Activated naive CD8-positive, alpha-beta T cell treated with anti-CD3 and anti-CD28 coated beads for 36 hours (primary cell): Measurements from ENCODE around the gene FAM3C. TPM values are rescaled to one million over a fixed set of nuclear protein-coding genes. Genes with fewer than 3 reads are reported as not detected.
"Not testable (repeated sequence)": the region's sequence is repeated elsewhere in the genome, so short reads cannot be mapped to it uniquely, and the experiment has no call there.

Source experiments
- DNase-seq: peaks from one replicate; pipeline ENCODE4 v3.0.0; 2021
- H3K27ac Mint-ChIP-seq: one replicate; pipeline ENCODE4 v1.8.0; 2022; ENCODE audit warnings: mild to moderate bottlenecking, moderate library complexity, mixed read lengths
- H3K27me3 Mint-ChIP-seq: one replicate; pipeline ENCODE4 v1.8.0; 2022; ENCODE audit warnings: mild to moderate bottlenecking, mixed read lengths
- H3K36me3 Mint-ChIP-seq: one replicate; pipeline ENCODE4 v1.8.0; 2021; ENCODE audit warnings: mild to moderate bottlenecking, mixed read lengths
- H3K4me1 Mint-ChIP-seq: one replicate; pipeline ENCODE4 v1.8.0; 2021; ENCODE audit warnings: mixed read lengths
- H3K4me3 Mint-ChIP-seq: one replicate; pipeline ENCODE4 v1.8.0; 2022; ENCODE audit warnings: mild to moderate bottlenecking, moderate library complexity, mixed read lengths
- H3K9me3 Mint-ChIP-seq: one replicate; pipeline ENCODE4 v1.8.0; 2022; ENCODE audit warnings: mixed read lengths
- total RNA-seq, 2 experiments: library from RNA; stranded (reverse); gene quantifications; one replicate each; pipeline ENCODE4 v1.2.3, GENCODE V29; 2021

Gene FAM3C
- total RNA-seq, 2 experiments from 2014 or later, result 25.7 to 27.0 TPM

- Mint-ChIP-seq H3K27ac (no peak overlapping the region), H3K9me3 (no peaks in the 10 kb centered on the region), H3K36me3 (peaks cover 10% of the 10 kb centered on the region)
Measured at GRCh38 chr7:121337398-121337797, 58.7 kb downstream of the FAM3C start.

DNA sequence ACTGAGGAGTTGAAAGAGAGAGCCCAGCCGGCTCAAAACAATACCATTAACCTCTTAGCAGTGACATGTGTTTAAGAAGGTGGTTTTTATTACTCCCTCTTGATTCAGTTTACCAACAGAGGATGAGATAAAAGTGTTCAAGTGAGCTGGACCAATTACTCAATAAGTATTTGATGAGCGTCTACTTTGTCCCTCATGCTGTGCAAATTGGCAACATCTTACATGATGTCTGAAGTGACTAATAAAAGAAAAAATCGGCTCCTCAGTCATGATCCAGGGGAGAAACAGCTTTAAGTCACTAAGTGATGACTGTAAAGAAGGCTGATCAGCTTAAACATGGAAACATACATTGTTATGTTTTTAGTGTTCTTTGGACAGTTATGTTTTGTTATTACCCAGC lies 59.5 kb downstream of the FAM3C start:
- no peaks in the 10 kb centered on the region for H3K9me3 Mint-ChIP-seq
- peaks cover 4% of the 10 kb centered on the region for H3K36me3 Mint-ChIP-seq
- no peak overlapping the region for H3K27ac Mint-ChIP-seq
- no peak for DNase-seq
- H3K27me3 Mint-ChIP-seq, result peaks cover 18% of the 10 kb centered on the region
- no peak overlapping the region for H3K4me3 Mint-ChIP-seq
- no peaks in the 10 kb centered on the region for H3K4me1 Mint-ChIP-seq

More at GRCh38 chr7:121337398-121337797, 58.7 kb downstream of the FAM3C start:
- H3K27me3 Mint-ChIP-seq, result peaks cover 15% of the 10 kb centered on the region
- H3K4me3 Mint-ChIP-seq, result no peak overlapping the region
- no peaks in the 10 kb centered on the region for H3K4me1 Mint-ChIP-seq
- DNase-seq, result no peak

- no peaks in the 10 kb centered on the region for H3K4me1 Mint-ChIP-seq
- H3K27ac Mint-ChIP-seq, result no peak overlapping the region
- no peaks in the 10 kb centered on the region for H3K9me3 Mint-ChIP-seq
- H3K27me3 Mint-ChIP-seq, result peaks cover 32% of the 10 kb centered on the region
- peaks cover 4% of the 10 kb centered on the region for H3K36me3 Mint-ChIP-seq
- no peak for DNase-seq
- H3K4me3 Mint-ChIP-seq, result no peak overlapping the region
Measured at GRCh38 chr7:121334875-121335648, 61.0 kb downstream of the FAM3C start.

GRCh38 chr7:121334376-121334775 lies 61.7 kb downstream of the FAM3C start:
- no peaks in the 10 kb centered on the region for H3K9me3 Mint-ChIP-seq
- no peak overlapping the region for H3K27ac Mint-ChIP-seq
- H3K27me3 Mint-ChIP-seq, result peaks cover 39% of the 10 kb centered on the region
- no peak for DNase-seq
- H3K36me3 Mint-ChIP-seq, result peaks cover 4% of the 10 kb centered on the region
- peaks cover 3% of the 10 kb centered on the region for H3K4me1 Mint-ChIP-seq
- H3K4me3 Mint-ChIP-seq, result no peak overlapping the region

DNA sequence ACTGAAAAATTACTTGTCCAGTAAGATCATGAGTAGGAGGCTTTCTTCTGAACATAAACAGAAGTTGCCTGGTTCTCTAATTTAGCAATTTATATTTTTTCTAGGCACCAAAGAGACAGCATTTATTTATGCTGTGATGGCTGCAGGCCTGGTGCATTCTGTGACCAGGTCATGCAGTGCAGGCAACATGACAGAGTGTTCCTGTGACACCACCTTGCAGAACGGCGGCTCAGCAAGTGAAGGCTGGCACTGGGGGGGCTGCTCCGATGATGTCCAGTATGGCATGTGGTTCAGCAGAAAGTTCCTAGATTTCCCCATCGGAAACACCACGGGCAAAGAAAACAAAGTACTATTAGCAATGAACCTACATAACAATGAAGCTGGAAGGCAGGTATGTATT lies 64.5 kb downstream of the FAM3C start:
- Mint-ChIP-seq H3K4me3 (no peak overlapping the region), H3K9me3 (no peaks in the 10 kb centered on the region), H3K27ac (no peak overlapping the region), H3K36me3 (no peaks in the 10 kb centered on the region), H3K4me1 (peaks cover 16% of the 10 kb centered on the region), H3K27me3 (peaks cover 64% of the 10 kb centered on the region)
- DNase-seq, result no peak

- H3K4me3 Mint-ChIP-seq, result no peak overlapping the region
Measured at GRCh38 chr7:121331048-121331447, 65.1 kb downstream of the FAM3C start.

GRCh38 chr7:121330053-121330833 lies 65.9 kb downstream of the FAM3C start:
- Mint-ChIP-seq H3K27ac (no peak overlapping the region), H3K36me3 (no peaks in the 10 kb centered on the region), H3K9me3 (no peaks in the 10 kb centered on the region), H3K27me3 (peaks cover 74% of the 10 kb centered on the region), H3K4me3 (peak overlapping the region; percentile 53), H3K4me1 (peaks cover 16% of the 10 kb centered on the region)
- DNase-seq, result no peak

More at GRCh38 chr7:121331048-121331447, 65.1 kb downstream of the FAM3C start:
- no peaks in the 10 kb centered on the region for H3K36me3 Mint-ChIP-seq
- DNase-seq, result no peak
- peaks cover 16% of the 10 kb centered on the region for H3K4me1 Mint-ChIP-seq
- H3K27me3 Mint-ChIP-seq, result peaks cover 68% of the 10 kb centered on the region
- H3K9me3 Mint-ChIP-seq, result no peaks in the 10 kb centered on the region
- H3K27ac Mint-ChIP-seq, result no peak overlapping the region

DNA sequence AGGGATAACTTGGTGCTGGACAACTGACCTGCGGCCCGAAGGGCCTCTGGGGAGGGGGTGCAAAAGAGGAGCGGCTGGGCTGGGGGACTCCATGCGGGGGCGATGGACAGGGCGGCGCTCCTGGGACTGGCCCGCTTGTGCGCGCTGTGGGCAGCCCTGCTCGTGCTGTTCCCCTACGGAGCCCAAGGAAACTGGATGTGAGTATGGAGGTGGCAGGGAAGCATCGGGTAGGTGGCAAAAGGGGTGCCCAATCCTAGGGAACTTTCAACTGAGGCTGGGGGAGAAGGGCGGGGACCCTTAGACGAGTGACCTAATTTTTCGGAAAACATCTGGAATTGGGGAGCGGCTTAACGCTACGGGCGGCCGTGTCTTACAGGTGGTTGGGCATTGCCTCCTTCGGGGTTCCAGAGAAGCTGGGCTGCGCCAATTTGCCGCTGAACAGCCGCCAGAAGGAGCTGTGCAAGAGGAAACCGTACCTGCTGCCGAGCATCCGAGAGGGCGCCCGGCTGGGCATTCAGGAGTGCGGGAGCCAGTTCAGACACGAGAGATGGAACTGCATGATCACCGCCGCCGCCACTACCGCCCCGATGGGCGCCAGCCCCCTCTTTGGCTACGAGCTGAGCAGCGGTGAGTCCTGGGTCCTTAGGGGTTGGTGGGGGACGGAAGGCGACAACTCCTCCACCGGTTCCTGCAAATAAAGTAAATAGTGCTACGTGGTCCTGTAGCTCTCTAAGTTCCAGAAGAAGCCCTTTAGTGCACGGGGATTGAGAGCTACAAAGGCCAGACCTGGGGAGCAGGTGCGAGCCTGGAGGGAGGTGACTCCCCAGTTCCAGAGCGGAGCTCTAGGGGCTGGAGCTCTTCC lies 66.7 kb downstream of the FAM3C start:
- no peaks in the 10 kb centered on the region for H3K36me3 Mint-ChIP-seq
- H3K9me3 Mint-ChIP-seq, result no peaks in the 10 kb centered on the region
- DNase-seq, result peak; percentile 28
- peak overlapping the region; percentile 53 for H3K4me3 Mint-ChIP-seq
- H3K27me3 Mint-ChIP-seq, result peaks cover 70% of the 10 kb centered on the region
- H3K4me1 Mint-ChIP-seq, result peaks cover 16% of the 10 kb centered on the region
- H3K27ac Mint-ChIP-seq, result no peak overlapping the region

DNA sequence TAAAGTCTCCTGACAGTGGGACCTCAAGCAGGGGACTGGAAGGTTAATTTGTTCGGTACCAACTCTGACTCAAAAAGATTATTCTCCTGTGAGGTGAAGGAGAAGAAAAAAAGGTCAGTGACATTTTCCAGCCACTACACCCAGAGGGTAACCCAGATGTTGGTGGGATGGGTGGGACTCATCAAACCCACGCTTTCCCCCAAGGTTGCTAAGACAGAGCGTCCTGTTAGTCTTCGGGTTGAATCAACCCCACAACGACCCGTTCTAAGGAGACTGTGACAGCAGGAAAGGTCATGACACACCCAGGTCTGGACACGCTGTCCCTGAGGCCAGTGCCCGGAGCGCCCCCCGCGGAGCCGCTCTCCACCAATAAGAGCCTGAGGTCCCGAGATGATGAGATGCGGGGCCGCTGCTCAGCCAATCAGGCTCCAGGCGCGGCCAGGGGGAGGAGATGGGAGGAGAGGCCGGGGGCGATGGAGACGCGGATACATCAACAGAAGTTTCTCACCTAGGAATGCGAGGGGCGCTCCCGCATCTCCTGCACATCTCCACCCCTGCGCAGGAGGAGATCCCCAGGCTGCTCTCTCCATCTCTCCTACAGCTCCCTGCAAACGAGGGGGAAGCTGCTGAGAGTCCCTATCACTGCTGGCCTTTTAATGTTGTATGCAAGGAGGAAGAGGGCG lies 67.5 kb downstream of the FAM3C start, which contains the start of gene WNT16:
TSS of gene WNT16 (plus strand) at position 493 of the 683 bp plus-strand sequence. CDS start 293 bp downstream, outside the sequence.
- no peaks in the 10 kb centered on the region for H3K9me3 Mint-ChIP-seq
- H3K36me3 Mint-ChIP-seq, result no peaks in the 10 kb centered on the region
- peaks cover 16% of the 10 kb centered on the region for H3K4me1 Mint-ChIP-seq
- no peak for DNase-seq
- H3K27ac Mint-ChIP-seq, result no peak within 1 kb of the TSS
- H3K27me3 Mint-ChIP-seq, result peaks cover 75% of the 10 kb centered on the region
- H3K4me3 Mint-ChIP-seq, result peak within 1 kb of the TSS; percentile 59

DNA sequence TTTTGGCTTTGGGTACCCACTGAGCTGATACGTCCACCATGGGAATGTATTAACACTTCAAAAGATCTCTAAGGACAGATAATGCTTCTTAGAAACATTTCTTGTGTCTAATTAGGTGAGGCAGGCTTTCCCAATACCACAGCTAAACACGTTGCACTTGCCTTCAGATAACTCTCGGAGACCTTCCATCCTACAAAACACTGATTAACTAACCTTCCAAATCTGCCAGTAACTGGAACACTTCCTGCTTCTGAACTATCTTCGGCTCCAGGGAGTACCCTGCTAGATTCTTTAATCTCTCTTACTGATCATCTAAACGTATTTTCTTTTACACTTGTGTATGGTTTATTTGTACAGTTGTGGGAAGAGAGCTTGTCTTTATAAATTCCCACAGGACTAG lies 68.4 kb downstream of the FAM3C start:
- no peaks in the 10 kb centered on the region for H3K36me3 Mint-ChIP-seq
- no peak overlapping the region for H3K4me3 Mint-ChIP-seq
- peaks cover 16% of the 10 kb centered on the region for H3K4me1 Mint-ChIP-seq
- H3K27ac Mint-ChIP-seq, result no peak overlapping the region
- H3K9me3 Mint-ChIP-seq, result no peaks in the 10 kb centered on the region
- peaks cover 75% of the 10 kb centered on the region for H3K27me3 Mint-ChIP-seq
- no peak for DNase-seq

DNA sequence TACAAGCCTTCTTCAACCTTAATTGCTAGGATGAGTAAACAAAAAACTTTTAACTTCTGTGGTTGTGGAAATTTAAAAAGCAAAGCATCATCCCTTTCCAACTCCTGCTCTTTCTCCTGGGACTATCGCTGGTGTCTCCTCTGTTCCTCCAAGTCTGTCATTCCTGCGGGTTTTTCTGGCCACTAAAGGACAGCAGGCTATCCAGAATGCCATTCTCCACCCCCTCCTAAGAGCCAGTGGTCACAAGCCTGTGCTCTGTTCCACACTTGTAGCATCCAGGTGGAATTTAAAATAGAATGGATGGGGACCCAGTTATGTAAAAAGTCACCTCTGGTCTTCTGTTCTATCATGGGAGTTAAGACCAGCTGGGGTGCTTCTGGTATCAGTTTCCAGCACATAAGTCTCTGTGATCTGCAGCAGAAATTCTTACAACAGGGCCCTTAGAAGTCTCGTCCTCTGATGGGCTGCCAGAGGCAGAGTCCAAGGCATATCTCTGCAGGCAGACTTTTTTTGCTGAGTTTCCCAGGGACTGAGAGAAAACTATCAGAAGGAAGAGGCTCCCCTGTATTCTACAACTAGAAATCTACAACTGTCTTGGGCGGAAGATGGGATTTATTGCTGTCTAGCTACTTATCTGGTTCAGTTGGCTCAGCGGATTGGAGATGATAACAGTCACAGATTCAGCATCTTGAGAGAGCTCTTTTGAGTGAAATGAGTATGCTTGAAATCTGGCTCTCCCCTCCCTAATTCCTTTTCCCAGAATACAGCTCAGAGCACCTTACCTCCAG lies 72.4 kb downstream of the FAM3C start:
- peaks cover 6% of the 10 kb centered on the region for H3K4me1 Mint-ChIP-seq
- H3K27me3 Mint-ChIP-seq, result peaks cover 45% of the 10 kb centered on the region
- no peak overlapping the region for H3K27ac Mint-ChIP-seq
- H3K4me3 Mint-ChIP-seq, result no peak overlapping the region
- H3K9me3 Mint-ChIP-seq, result no peaks in the 10 kb centered on the region
- no peaks in the 10 kb centered on the region for H3K36me3 Mint-ChIP-seq
- DNase-seq, result no peak

GRCh38 chr7:121322460-121322859 lies 73.6 kb downstream of the FAM3C start:
- Mint-ChIP-seq H3K36me3 (no peaks in the 10 kb centered on the region), H3K4me1 (no peaks in the 10 kb centered on the region), H3K9me3 (no peaks in the 10 kb centered on the region), H3K27ac (no peak overlapping the region), H3K27me3 (peaks cover 32% of the 10 kb centered on the region), H3K4me3 (no peak overlapping the region)
- DNase-seq, result no peak

DNA sequence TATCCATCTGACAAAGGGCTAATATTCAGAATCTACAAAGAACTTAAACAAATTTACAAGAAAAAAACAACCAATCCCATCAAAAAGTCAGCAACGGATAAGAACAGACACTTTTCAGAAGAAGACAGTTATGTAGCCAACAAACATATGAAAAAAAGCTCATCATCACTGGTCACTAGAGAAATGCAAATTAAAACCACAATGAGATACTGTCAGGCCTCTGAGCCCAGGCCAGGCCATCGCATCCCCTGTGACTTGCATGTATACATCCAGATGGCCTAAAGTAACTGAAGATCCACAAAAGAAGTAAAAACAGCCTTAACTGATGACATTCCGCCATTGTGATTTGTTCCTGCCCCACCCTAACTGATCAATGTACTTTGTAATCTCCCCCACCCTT lies 80.9 kb downstream of the FAM3C start:
- not testable (repeated sequence) for H3K4me3 Mint-ChIP-seq, H3K36me3 Mint-ChIP-seq, DNase-seq, H3K9me3 Mint-ChIP-seq, H3K4me1 Mint-ChIP-seq, H3K27ac Mint-ChIP-seq
- H3K27me3 Mint-ChIP-seq, result peaks cover 20% of the 10 kb centered on the region
